K562 (cell line): ENCODE data around the gene HMBS. TPM values are rescaled to one million over a fixed set of nuclear protein-coding genes. Genes with fewer than 3 reads are reported as not detected.

Source experiments
- BDP1 ChIP-seq: IDR thresholded peaks from 3 replicates; pipeline ENCODE4 v1.6.1; 2011; ENCODE audit not compliant: insufficient read length, insufficient read depth
- CEBPG ChIP-seq, 3 experiments: fragments of 200-800 bp in 1 of 3; sonication (Bioruptor generic) in 1 of 3; sonication (generic) in 1 of 3; formaldehyde crosslinking in 1 of 3; IDR thresholded peaks in 2 of 3; conservative IDR thresholded peaks in 1 of 3; 2 replicates each; pipeline versions ENCODE4 v1.6.1 to v1.8.0; 2016 to 2022; ENCODE audit warnings: missing compliant biosample characterization in 2 of 3, missing genetic modification characterization in 2 of 3, mild to moderate bottlenecking in 1 of 3, missing genetic modification reagents in 1 of 3
- HSF4 ChIP-seq: fragments of 250-450 bp; sonication (Bioruptor Pico); IDR thresholded peaks from 2 replicates; pipeline ENCODE4 v2.1.2; 2022; ENCODE audit warnings: mild to moderate bottlenecking, moderate library complexity, borderline replicate concordance
- JUND ChIP-seq, 2 experiments: IDR thresholded peaks; 2 replicates in 1 of 2; 3 replicates in 1 of 2; pipeline ENCODE4 v1.6.1; 2011; ENCODE audit warnings: borderline replicate concordance in 2 of 2, low read depth in 2 of 2, low read length in 2 of 2, improper control_type of control experiment in 1 of 2, missing biosample characterization in 1 of 2, missing genetic modification characterization in 1 of 2, missing genetic modification reagents in 1 of 2
- MTA3 ChIP-seq: fragments of 450-650 bp; formaldehyde crosslinking; IDR thresholded peaks from 2 replicates; pipeline ENCODE4 v1.6.1; 2017; ENCODE audit warnings: mild to moderate bottlenecking, borderline replicate concordance
- NONO ChIP-seq, 2 experiments: fragments of 200-400 bp in 1 of 2; fragments of 450-650 bp in 1 of 2; formaldehyde crosslinking in 1 of 2; IDR thresholded peaks; 2 replicates each; pipeline ENCODE4 v1.6.1; 2017; ENCODE audit warnings: low read depth in 2 of 2, mild to moderate bottlenecking in 2 of 2, moderate library complexity in 2 of 2, low read length in 1 of 2
- ZBTB8A ChIP-seq: fragments of 450-650 bp; IDR thresholded peaks from 2 replicates; pipeline ENCODE4 v1.6.1; 2018; ENCODE audit warnings: mild to moderate bottlenecking, moderate library complexity; ENCODE audit not compliant: partially characterized antibody
- ZNF12 ChIP-seq: sonication (generic); formaldehyde crosslinking; IDR thresholded peaks from 2 replicates; pipeline ENCODE4 v1.4.0; 2020; ENCODE audit warnings: mild to moderate bottlenecking, missing genetic modification reagents
- ZNF584 ChIP-seq: fragments of 200-800 bp; sonication (Bioruptor generic); IDR thresholded peaks from 2 replicates; pipeline ENCODE4 v1.6.1; 2016; ENCODE audit warnings: low read depth, mild to moderate bottlenecking, missing genetic modification characterization, missing compliant biosample characterization
- polyA plus RNA-seq, 8 experiments: library from polyadenylated mRNA; depleted of rRNA in 4 of 8; stranded (reverse) in 5 of 8; unstranded in 3 of 8; fragments of >200 nt; fragmentation: Nextera tagmentation in 2 of 8; fragmentation: Illumina TruSeq in 1 of 8; extraction: Ambion mirVana in 2 of 8; extraction: Trizol in 1 of 8; gene quantifications; 2 replicates each; pipeline versions ENCODE4 v1.2.1 to v1.2.3, GENCODE V29; 2011 to 2014; ENCODE audit warnings: inconsistent platforms in 1 of 8, missing spikeins in 1 of 8
- total RNA-seq, 7 experiments: library from RNA; depleted of rRNA in 6 of 7; stranded (reverse); fragments of >200 nt in 6 of 7; fragmentation: Illumina TruSeq in 2 of 7; extraction: Trizol in 2 of 7; gene quantifications; 2 replicates each; pipeline versions ENCODE4 v1.2.1 to v1.2.3, GENCODE V29; 2011 to 2021; ENCODE audit warnings: low replicate concordance in 1 of 7
- TF ChIP-seq, protein P1 (sequence below): fragments of 200-400 bp; formaldehyde crosslinking; IDR thresholded peaks from 2 replicates; pipeline ENCODE4 v1.6.1; 2017; ENCODE audit warnings: mild to moderate bottlenecking, low read depth, low read length, moderate library complexity
- TF ChIP-seq, protein P2 (sequence below): fragments of 150-350 bp; conservative IDR thresholded peaks from 2 replicates; pipeline ENCODE4 v1.6.1; 2014; ENCODE audit warnings: low read length
- TF ChIP-seq, protein P3 (sequence below): sonication (generic); formaldehyde crosslinking; IDR thresholded peaks from 2 replicates; pipeline ENCODE4 v1.8.1; 2023; ENCODE audit warnings: mild to moderate bottlenecking, missing genetic modification reagents, moderate library complexity
- TF ChIP-seq, protein P4 (sequence below): IDR thresholded peaks from 3 replicates; pipeline ENCODE4 v1.6.1; 2011; ENCODE audit warnings: borderline replicate concordance, mild to moderate bottlenecking, moderate library complexity; ENCODE audit not compliant: insufficient read length; ENCODE audit errors: extremely low read depth
- TF ChIP-seq, protein P5 (sequence below): sonication (generic); formaldehyde crosslinking; IDR thresholded peaks from 2 replicates; pipeline ENCODE4 v1.5.0; 2020; ENCODE audit warnings: missing genetic modification reagents

HMBS gene
- total and polyA plus RNA-seq, 9 of the 15 experiments (the other 6 are each of a cell fraction or from before 2014, with no cell fraction given), result 56.9 to 385 (median 286) TPM

DNA sequence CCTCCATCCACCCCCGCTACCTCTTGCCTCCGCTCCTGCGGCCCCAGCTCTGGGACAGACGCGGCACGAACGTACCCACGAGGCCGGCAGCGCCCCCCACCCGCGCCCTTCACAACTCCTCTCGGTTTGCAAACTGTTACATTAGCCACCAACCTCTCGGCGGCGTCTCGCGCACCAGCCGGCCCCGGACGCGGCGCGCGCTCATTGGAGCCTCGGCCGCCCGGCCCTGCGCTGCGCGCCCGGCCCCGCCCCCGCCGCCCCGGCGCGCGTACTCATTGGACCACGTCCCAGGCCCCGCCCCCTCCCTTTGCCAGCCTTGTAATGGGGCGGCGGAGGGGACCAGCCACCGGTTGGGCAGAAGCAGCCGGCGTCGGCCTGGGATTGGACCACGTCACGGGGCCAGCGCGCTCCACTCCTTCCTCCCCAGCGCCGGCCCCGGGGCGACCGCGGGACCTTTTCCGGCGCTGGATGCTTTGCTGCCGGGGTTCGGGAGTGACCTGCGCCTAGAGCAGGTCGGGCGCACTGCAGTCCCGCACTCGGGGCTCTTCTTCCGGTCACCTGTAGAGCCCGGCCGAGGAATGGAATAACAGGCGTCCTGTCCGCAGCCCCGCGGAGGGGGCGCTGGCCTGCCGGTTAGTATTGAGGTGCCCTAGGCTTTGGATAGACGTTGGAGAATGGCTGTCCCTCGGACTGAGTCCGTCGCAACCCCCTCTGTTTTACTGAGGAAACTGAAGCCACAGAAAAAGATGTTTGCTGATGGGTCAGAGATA lies 27.5 kb upstream of the HMBS start, which contains the start of gene HYOU1 (continued):
- TF ChIP-seq, protein P1, sequence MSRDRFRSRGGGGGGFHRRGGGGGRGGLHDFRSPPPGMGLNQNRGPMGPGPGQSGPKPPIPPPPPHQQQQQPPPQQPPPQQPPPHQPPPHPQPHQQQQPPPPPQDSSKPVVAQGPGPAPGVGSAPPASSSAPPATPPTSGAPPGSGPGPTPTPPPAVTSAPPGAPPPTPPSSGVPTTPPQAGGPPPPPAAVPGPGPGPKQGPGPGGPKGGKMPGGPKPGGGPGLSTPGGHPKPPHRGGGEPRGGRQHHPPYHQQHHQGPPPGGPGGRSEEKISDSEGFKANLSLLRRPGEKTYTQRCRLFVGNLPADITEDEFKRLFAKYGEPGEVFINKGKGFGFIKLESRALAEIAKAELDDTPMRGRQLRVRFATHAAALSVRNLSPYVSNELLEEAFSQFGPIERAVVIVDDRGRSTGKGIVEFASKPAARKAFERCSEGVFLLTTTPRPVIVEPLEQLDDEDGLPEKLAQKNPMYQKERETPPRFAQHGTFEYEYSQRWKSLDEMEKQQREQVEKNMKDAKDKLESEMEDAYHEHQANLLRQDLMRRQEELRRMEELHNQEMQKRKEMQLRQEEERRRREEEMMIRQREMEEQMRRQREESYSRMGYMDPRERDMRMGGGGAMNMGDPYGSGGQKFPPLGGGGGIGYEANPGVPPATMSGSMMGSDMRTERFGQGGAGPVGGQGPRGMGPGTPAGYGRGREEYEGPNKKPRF, result no peak
- TF ChIP-seq BDP1, result no peak
- TF ChIP-seq, protein P2, sequence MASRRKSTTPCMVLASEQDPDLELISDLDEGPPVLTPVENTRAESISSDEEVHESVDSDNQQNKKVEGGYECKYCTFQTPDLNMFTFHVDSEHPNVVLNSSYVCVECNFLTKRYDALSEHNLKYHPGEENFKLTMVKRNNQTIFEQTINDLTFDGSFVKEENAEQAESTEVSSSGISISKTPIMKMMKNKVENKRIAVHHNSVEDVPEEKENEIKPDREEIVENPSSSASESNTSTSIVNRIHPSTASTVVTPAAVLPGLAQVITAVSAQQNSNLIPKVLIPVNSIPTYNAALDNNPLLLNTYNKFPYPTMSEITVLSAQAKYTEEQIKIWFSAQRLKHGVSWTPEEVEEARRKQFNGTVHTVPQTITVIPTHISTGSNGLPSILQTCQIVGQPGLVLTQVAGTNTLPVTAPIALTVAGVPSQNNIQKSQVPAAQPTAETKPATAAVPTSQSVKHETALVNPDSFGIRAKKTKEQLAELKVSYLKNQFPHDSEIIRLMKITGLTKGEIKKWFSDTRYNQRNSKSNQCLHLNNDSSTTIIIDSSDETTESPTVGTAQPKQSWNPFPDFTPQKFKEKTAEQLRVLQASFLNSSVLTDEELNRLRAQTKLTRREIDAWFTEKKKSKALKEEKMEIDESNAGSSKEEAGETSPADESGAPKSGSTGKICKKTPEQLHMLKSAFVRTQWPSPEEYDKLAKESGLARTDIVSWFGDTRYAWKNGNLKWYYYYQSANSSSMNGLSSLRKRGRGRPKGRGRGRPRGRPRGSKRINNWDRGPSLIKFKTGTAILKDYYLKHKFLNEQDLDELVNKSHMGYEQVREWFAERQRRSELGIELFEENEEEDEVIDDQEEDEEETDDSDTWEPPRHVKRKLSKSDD, result no peak
- no peak for TF ChIP-seq ZNF12 (CRISPR knock-in tag)
- peak; percentile 82; the same call in 1 of the 2 replicates for TF ChIP-seq MTA3
- no peak for TF ChIP-seq ZBTB8A
- TF ChIP-seq, protein P3, sequence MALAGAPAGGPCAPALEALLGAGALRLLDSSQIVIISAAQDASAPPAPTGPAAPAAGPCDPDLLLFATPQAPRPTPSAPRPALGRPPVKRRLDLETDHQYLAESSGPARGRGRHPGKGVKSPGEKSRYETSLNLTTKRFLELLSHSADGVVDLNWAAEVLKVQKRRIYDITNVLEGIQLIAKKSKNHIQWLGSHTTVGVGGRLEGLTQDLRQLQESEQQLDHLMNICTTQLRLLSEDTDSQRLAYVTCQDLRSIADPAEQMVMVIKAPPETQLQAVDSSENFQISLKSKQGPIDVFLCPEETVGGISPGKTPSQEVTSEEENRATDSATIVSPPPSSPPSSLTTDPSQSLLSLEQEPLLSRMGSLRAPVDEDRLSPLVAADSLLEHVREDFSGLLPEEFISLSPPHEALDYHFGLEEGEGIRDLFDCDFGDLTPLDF (CRISPR knock-in tag), result no peak
- no peak for TF ChIP-seq ZNF584 (CRISPR knock-in tag)
- TF ChIP-seq JUND (IDR thresholded peaks at IDR 0.05; ENCODE audit: borderline replicate concordance, low read depth, low read length), result no peak; the same call in 1 of the 2 replicates
- TF ChIP-seq JUND (tag; IDR thresholded peaks at IDR 0.05; ENCODE audit: borderline replicate concordance, low read depth, low read length), result no peak
- TF ChIP-seq NONO (IDR thresholded peaks at IDR 0.05; ENCODE audit: low read depth in 2 of 2, low read length in 1 of 2), result peak; percentile 5 to 67; a peak in 1 of 4 replicates
- TF ChIP-seq, protein P4, sequence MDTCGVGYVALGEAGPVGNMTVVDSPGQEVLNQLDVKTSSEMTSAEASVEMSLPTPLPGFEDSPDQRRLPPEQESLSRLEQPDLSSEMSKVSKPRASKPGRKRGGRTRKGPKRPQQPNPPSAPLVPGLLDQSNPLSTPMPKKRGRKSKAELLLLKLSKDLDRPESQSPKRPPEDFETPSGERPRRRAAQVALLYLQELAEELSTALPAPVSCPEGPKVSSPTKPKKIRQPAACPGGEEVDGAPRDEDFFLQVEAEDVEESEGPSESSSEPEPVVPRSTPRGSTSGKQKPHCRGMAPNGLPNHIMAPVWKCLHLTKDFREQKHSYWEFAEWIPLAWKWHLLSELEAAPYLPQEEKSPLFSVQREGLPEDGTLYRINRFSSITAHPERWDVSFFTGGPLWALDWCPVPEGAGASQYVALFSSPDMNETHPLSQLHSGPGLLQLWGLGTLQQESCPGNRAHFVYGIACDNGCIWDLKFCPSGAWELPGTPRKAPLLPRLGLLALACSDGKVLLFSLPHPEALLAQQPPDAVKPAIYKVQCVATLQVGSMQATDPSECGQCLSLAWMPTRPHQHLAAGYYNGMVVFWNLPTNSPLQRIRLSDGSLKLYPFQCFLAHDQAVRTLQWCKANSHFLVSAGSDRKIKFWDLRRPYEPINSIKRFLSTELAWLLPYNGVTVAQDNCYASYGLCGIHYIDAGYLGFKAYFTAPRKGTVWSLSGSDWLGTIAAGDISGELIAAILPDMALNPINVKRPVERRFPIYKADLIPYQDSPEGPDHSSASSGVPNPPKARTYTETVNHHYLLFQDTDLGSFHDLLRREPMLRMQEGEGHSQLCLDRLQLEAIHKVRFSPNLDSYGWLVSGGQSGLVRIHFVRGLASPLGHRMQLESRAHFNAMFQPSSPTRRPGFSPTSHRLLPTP, result no peak
- TF ChIP-seq, protein P5, sequence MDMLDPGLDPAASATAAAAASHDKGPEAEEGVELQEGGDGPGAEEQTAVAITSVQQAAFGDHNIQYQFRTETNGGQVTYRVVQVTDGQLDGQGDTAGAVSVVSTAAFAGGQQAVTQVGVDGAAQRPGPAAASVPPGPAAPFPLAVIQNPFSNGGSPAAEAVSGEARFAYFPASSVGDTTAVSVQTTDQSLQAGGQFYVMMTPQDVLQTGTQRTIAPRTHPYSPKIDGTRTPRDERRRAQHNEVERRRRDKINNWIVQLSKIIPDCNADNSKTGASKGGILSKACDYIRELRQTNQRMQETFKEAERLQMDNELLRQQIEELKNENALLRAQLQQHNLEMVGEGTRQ (CRISPR knock-in tag), result peak; percentile 43; the same call in 1 of the 2 replicates
- TF ChIP-seq HSF4, result no peak
- TF ChIP-seq CEBPG (CRISPR knock-in tag; IDR thresholded peaks at IDR 0.05), result peak; percentile 81
- TF ChIP-seq CEBPG (tag; conservative IDR thresholded peaks at IDR 0.05 in 1 of 2, IDR thresholded peaks at IDR 0.05 in 1 of 2), result no peak
